Measurements from ENCODE around the gene NUDT16.

- no peak for TF ChIP-seq CTCF (IDR thresholded peaks at IDR 0.05; ENCODE audit: insufficient read depth, low read depth, low read length)
- no peak for TF ChIP-seq EZH2 (IDR thresholded peaks at IDR 0.05; ENCODE audit: insufficient read depth, low read length)
Measured at GRCh38 chr3:131353016-131353877, 28.3 kb upstream of the NUDT16 start.

All from astrocyte (in vitro differentiated cells and primary cell).